Lower leg skin (tissue), 4 donors: Measurements from ENCODE around the gene ATP6V0E1. TPM values are rescaled to one million over a fixed set of nuclear protein-coding genes. Genes with fewer than 3 reads are reported as not detected.

ENCODE experiments used
- DNase-seq, 2 donors: peaks; one replicate each; pipeline ENCODE4 v3.0.0-alpha.2; 2019; ENCODE audit warnings: low spot score in 2 of 2
- H3K4me3 ChIP-seq: fragments of 200-600 bp; sonication (generic); 2 replicates; pipeline ENCODE4 v1.5.1; 2017; ENCODE audit warnings: mild to moderate bottlenecking, low read depth; ENCODE audit not compliant: poor library complexity, severe bottlenecking
- POLR2A ChIP-seq, 2 donors: fragments of 450-650 bp; IDR thresholded peaks; one replicate each; pipeline ENCODE4 v1.6.1; 2016 to 2017; ENCODE audit warnings: antibody characterized with exemption in 2 of 2, mild to moderate bottlenecking in 1 of 2, moderate library complexity in 1 of 2
- WGBS, 2 donors: methylation state at CpG; one replicate each; pipeline ENCODE4 v1.1.5; 2018; 5-methylcytosine and 5-hydroxymethylcytosine counted together
- intact Hi-C: fragments of 100-400 bp; cut with DNase I; formaldehyde crosslinking; loops from one replicate; pipeline ENCODE4 v1.15.0; 2023; ENCODE audit warnings: low total_unique reads
- total RNA-seq, 4 donors: library from RNA; depleted of rRNA; stranded (reverse); fragments of >200 nt; gene quantifications; one replicate each; pipeline ENCODE4 v1.1.0, GENCODE V29; 2016
- TF ChIP-seq, protein P1 (sequence below), 3 donors: fragments of 450-650 bp; IDR thresholded peaks; one replicate each; pipeline ENCODE4 v1.5.1; 2016; ENCODE audit warnings: antibody characterized with exemption in 3 of 3, mild to moderate bottlenecking in 3 of 3, moderate library complexity in 2 of 3

The ATP6V0E1 gene
- total RNA-seq, 4 donors from 2014 or later, result 47.3 to 110 (median 86.4) TPM

DNA sequence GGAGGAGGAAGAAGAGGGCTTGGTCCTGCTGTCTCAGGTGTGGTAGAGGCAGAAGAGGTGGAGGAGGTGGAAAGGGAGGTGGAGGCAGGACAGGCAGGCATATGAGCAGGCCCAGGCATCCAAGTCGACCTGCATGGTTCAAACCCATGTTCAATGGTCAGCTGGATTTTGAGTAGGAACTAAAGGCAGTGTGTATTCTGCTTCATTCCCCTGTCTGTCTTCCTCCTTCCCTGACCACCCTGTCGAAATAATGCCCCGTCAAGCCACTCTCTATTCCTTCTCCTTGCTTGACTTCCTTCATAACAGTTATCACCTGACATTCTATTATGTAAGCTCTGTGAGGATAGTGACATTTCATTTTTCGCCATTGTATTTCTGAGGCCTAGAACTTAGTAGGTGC, 34.8 kb downstream of the ATP6V0E1 start:
- TF ChIP-seq, protein P1, sequence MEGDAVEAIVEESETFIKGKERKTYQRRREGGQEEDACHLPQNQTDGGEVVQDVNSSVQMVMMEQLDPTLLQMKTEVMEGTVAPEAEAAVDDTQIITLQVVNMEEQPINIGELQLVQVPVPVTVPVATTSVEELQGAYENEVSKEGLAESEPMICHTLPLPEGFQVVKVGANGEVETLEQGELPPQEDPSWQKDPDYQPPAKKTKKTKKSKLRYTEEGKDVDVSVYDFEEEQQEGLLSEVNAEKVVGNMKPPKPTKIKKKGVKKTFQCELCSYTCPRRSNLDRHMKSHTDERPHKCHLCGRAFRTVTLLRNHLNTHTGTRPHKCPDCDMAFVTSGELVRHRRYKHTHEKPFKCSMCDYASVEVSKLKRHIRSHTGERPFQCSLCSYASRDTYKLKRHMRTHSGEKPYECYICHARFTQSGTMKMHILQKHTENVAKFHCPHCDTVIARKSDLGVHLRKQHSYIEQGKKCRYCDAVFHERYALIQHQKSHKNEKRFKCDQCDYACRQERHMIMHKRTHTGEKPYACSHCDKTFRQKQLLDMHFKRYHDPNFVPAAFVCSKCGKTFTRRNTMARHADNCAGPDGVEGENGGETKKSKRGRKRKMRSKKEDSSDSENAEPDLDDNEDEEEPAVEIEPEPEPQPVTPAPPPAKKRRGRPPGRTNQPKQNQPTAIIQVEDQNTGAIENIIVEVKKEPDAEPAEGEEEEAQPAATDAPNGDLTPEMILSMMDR (IDR thresholded peaks at IDR 0.05), result no peak
- no peak for TF ChIP-seq POLR2A (IDR thresholded peaks at IDR 0.05)
- WGBS, 2 donors, result 91 to 92% methylated on average over 4 of the region's 4 CpGs
- intact Hi-C loops, result no loop called here
- no peak overlapping the region for H3K4me3 ChIP-seq
- peak in 1 of 2 donors; percentile 67 for DNase-seq

DNA sequence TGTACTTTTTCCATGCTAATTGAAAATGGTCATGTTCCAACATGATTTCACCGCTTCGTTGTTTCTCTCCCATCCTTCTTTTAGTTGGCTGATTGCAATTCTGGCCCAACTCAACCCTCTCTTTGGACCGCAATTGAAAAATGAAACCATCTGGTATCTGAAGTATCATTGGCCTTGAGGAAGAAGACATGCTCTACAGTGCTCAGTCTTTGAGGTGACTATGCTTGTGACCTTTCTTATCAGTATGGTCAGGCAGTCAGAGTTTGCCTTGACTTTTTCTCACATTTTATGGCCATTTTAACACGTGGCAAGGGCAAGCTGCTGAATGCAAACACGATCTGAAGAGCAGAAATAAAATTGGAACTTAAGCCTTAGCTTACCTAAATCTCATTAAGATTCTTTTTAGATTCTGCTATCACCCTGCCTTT, 36.6 kb downstream of the ATP6V0E1 start:
- intact Hi-C loops, result no loop called here
- TF ChIP-seq POLR2A (IDR thresholded peaks at IDR 0.05), result no peak
- TF ChIP-seq, protein P1 (IDR thresholded peaks at IDR 0.05), result no peak
- H3K4me3 ChIP-seq, result no peak overlapping the region
- WGBS, 2 donors, result 40 to 45% methylated on average over 5 of the region's 5 CpGs
- peak in 1 of 2 donors; percentile 1 for DNase-seq

- intact Hi-C loops, result no loop called here
- WGBS, 2 donors, result 80 to 85% methylated on average over 9 of the region's 9 CpGs
- peak in 1 of 2 donors; percentile 46 for DNase-seq
- H3K4me3 ChIP-seq, result no peak overlapping the region
- TF ChIP-seq, protein P1 (IDR thresholded peaks at IDR 0.05), result no peak
- TF ChIP-seq POLR2A (IDR thresholded peaks at IDR 0.05), result no peak
Observed at GRCh38 chr5:173020643-173021042, 37.1 kb downstream of the ATP6V0E1 start.

DNA sequence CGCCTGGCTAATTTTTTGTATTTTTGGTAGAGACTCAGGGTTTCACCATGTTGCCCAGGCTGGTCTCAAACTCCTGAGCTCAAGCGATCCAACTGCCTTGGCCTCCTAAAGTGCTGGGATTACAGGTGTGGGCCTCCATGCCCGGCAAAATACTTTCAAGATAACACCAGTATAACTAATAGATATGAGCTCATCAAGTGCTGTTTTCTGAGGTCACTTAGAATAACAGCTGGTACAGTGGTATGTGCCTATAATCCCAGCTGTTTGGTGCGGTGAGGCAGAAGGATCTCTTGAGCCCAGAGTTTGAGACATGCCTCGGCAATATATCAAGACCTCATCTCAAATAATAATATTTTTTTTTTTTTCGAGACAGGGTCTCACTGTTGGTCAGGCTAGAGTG, 42.1 kb downstream of the ATP6V0E1 start:
- no peak for DNase-seq
- WGBS, 2 donors, result 90 to 95% methylated on average over 6 of the region's 6 CpGs
- no peak for TF ChIP-seq POLR2A (IDR thresholded peaks at IDR 0.05)
- TF ChIP-seq, protein P1 (IDR thresholded peaks at IDR 0.05), result no peak
- intact Hi-C loops, result no loop called here
- H3K4me3 ChIP-seq, result no peak overlapping the region

- DNase-seq, result no peak
- 82 to 85% methylated on average over 7 of the region's 7 CpGs for WGBS, 2 donors
- H3K4me3 ChIP-seq, result no peak overlapping the region
- intact Hi-C loops, result no loop called here
- TF ChIP-seq, protein P1 (IDR thresholded peaks at IDR 0.05), result no peak
- no peak for TF ChIP-seq POLR2A (IDR thresholded peaks at IDR 0.05)
Observed at GRCh38 chr5:173027905-173028304, 44.3 kb downstream of the ATP6V0E1 start.

GRCh38 chr5:173028811-173029327, 45.3 kb downstream of the ATP6V0E1 start:
- 82 to 83% methylated on average over 4 of the region's 4 CpGs for WGBS, 2 donors
- intact Hi-C loops, result no loop called here
- H3K4me3 ChIP-seq, result no peak overlapping the region
- DNase-seq, result no peak
- TF ChIP-seq, protein P1 (IDR thresholded peaks at IDR 0.05), result no peak
- TF ChIP-seq POLR2A (IDR thresholded peaks at IDR 0.05), result no peak
